Stimulated activated CD4-positive, alpha-beta T cell treated with anti-CD3 and anti-CD28 coated beads, Interleukin-4, amount 100 ng/mL, for 48 hours (primary cell): Measurements from ENCODE around the gene SMIM38.
A peak's percentile ranks its signal among the peaks of the same experiment; 100 is the strongest.

ENCODE experiments used
- DNase-seq, 2 donors: peaks; one replicate each; pipeline ENCODE4 v3.0.0-alpha.2; 2020; ENCODE audit warnings: low read depth in 2 of 2

SMIM38 gene

DNA sequence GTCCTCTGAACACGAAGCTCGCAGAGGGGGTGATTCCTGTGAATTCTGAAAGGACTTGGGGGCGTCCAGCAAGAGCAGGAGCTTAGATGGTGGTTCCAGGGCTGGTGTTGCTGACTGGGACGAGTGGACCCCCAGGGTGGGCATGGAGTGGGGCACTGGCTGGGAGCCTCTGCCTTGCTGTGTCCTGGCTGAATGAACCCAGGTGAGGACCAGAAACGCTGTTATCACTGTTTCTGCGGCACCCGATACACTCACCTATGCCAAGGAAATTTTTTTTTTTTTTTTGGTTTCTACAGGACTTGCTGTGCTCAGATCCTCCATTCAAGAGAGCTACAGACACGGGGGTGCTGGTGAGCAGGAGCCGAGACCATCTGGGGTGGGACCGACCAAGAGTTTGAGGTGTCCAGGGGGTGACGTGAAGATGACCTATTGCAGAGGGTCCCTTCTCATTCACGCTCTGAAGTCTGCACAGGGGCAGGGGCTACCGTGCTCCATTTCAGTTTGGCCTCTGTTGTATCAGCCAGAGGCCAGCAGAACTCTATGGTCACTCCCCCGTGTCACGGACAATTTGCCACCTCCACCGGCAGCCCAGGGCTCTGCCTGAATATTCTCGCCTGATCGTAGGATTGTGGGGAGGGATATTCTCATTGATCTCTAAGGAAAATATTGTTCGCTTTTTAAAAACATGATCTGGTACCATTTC, 3.6 kb downstream of the SMIM38 start:
- DNase-seq, result no peak

DNA sequence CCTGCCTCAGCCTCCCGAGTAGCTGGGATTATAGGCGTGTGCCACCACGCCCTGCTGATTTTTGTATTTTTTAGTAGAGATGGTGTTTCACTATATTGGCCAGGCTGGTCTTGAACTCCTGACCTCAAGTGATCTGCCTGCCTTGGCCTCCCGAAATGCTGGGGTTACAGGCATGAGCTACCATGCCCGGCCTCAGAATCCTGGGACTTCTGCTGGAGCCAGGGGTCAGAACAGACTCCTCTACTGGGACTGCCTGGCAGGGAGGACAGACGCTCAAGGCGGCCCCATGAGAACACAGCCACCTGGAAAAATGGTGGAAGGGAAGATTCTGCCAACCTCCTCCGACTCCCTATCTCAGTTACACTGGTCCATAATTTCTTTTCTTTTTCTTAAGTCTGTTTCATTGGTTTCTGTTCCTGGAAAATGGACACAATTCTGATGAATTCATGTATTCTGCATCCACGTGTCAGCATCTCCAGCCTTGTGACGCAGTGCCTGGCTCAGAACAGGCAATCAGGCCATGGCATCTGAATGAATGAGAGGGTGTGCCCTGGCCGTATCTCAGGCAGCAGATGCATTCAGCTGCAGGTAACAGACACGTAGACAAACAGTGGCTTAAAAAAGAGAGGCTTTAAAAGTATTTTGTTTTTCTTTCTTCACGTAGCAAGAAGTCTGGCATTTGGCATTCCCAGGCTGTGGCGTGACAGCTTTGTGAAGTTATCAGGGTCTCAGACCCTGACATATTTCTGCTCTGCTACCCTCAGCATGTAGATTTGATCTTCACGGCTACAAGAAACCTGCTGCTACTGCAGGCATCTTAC, 4.8 kb downstream of the SMIM38 start:
- no peak for DNase-seq

DNA sequence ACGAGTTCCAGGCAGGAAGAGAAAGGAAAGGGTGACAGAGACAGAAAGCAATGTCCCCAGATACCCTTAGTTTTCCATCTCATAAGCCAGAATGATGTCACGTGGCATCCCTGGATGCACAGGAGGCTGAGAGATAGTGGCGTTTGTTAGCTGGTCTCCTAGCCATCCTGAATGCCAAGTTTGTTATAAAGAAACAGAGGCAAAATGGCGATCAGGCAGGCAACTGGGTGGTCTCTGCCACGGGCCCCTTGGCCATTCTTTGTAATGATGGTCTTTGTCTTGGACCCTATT, 5.3 kb downstream of the SMIM38 start:
- DNase-seq, result no peak

DNA sequence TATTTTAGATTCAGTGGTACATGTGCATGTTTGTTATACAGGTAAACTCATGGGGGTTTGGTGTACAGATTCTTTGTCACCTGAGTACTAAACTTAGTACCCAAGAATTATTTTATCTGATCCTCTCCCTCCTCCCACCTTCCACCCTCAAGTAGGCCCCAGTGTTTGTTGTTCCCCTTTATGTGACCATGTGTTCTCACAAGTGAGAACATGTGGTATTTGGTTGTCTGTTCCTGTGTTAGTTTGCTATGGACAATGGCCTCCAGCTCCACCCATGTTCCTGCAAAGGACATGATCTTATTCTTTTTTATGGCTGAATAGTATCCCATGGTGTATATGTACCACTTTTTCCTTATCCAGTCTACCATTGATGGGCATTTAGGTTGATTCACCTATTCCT, 6.8 kb downstream of the SMIM38 start:
- no peak for DNase-seq

DNA sequence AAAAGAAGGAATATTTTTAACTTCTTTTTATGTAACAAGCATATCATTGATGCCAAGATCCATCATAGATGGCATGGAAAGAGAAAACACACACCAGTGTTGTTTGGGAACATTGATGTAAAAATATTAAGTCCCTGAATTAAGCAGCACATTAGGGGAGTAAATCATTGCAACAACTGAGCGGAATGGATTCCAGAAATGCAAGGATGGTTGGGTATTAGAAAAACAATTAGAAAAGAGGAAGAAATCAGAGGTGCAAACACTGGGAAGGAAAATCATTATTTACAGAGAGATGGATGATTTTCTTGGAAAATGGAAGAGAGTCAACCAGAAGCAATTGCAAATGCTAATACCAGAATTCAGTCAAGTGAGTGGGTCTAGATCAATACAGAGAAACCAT, 8.1 kb downstream of the SMIM38 start:
- DNase-seq, result no peak

DNA sequence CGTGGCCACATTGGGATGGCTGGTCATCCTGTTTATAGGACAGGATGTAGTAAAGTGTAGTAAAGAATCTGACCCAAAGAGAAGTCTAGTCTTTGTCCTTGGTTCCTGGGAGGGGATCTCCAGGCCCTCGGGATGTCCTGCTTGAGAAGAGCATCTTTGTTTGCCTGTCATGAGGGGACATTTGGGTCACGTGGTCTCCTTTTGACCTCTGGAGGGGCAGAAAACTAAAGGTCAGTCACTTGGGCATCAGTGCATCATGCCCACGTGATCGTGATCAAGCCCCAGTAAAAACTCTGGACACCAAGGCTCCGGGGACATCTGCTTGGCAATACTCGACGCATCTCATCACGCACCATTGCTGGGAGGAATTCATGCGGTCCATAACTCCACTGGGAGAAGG, 9.1 kb downstream of the SMIM38 start:
- DNase-seq, result no peak

DNA sequence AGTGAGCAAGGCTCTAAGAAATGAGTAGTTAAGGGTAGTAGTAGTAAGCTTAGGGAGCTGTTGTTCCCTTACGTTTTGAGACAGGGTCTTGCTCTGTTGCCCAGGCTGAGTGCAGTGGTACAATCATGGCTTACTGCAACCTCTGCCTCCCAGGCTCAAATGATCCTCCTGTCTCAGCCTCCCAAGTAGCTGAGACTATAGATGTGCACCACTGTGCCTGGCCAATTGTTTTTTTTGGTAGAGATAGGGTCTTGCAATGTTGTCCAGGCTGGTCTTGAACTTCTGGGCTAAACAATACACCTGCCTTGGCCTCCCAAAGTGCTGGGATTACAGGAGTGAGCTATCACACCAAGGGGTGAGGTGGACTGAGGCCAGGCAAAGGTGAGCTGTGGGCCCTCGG, 10.0 kb downstream of the SMIM38 start:
- DNase-seq, result no peak

DNA sequence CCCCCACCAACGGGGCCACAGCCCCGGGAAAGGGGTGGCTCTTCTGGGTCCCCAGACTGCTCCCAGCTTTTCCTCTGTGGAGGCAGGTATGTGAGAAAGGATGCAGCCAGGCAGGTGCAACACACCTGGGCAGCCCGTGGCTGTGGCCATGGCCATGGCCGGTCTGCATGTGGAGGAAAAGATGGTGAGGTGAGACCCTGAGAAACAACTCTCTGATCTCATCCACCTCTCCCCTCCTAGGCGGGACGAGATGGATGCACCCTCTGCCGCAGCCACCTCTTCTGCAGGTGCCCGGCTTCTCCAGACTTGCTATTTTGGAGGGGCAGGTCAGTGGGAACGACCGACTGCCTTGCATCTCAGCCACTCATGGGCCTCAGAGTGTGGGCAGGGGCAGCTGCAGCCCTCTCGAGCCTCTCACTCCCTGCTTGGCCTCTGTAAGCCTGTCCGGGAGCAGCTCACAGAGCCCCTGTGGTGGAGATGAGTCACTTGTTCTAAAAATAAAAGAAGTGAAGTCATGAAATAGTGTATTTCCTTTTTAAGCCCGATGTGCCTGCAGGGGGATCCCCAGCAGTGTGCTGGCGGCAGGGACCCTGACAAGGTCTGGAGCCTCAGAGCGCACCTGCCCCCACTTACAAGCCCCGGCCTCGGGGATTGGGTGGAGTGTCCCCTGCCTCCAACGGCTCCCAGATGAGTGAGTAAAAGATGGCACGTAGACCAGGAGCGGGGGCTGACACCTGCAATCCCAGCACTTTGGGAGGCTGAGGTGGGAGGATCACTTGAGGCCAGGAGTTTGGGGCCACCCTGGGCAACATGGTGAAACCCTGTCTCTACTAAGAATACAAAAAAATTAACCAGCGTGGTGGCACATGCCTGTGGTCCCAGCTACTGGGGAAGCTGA, 10.7 kb downstream of the SMIM38 start:
- DNase-seq, result peak; percentile 19 to 35

DNA sequence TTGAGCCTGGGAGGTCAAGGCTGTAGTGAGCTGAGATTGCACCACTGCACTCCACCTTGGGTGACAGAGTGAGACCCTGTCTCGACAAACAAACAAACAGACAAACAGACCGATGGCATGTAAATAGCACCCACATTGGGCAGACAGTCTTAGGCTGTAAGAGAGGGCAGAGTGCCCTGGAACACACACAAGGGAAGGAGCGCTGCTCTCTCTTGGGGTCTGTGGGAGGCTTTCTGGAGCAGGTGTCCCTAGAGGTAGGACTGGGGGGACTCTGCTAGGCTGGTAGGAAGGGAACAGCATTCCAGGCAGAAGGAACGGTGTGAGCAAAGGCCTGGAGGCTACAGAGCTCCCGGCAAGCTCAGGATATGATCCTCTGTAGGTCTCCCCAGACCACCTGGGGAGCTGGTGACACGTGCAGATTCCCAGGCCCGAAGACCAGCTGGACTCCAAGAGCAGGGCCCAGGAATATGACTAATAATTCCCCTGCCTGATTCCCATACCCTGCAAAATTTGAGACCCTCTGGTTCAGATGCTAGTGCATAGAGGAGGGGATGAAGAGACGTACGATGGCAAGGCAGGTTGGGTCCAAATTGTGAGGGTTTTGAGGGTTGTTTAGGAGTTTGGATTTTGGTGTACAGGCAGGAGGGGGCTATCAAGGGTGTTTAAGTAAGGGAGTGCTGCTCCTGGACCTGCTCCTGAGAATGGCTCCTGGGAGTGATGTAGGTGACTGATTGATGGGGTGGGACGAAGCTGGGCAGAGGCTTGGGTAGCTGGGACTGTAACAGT, 11.6 kb downstream of the SMIM38 start:
- DNase-seq, result no peak

DNA sequence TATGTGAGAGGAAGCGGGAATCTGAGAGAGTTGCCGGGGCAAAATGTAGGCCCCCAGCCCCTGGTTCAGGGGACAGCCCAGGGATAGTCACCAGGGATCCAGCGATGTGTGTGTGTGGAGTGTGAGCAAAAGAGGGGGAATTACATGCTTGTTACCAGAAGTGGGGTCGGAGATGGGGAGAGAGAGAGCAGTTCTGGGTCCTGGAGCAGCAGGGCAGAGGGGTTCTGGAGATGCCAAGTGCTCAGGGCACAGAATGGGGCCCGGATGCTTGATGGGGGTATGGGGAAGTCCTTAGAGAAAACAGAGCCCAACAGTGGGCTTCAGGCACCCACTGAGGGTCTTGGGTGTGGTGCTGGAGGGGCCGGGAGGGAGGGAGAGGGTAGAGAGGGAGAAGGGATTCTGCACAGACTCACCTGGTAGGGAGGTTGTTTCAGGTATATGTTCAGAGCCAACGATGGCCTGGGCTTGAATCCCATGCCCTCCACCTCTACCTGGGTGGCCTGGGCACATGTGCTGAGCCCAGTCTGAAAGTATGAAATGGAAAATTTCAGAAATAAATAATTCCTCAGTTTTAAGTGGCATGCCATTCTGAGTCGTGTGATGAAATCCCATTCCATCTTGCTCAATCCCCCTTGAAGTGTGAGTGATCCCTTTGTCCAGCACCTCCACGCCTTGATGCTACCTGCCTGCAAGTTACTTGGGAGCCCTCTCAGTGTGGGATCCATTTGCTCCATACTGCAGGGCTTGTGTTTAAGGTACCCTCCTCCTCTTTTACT, 12.4 kb downstream of the SMIM38 start:
- DNase-seq, result no peak

DNA sequence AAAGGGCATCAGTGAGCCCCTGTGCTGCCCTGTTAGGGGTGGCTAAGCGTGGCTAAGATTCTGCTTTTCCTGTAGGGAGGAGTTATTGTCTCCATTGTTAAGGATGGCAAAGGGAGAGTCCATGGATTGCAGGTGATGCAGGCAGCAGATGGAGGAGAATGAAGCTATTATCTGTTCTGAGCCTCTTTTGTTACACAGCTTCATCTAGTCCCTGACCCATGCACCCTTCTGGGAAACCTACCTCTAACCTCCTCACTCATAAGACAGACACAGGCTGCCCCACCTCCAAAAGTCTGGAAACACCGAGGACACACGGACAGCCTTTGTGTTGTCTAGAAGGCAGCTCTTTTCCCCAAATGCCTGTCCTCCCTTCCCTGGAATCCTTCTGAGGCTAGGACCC, 13.7 kb downstream of the SMIM38 start:
- no peak for DNase-seq

DNA sequence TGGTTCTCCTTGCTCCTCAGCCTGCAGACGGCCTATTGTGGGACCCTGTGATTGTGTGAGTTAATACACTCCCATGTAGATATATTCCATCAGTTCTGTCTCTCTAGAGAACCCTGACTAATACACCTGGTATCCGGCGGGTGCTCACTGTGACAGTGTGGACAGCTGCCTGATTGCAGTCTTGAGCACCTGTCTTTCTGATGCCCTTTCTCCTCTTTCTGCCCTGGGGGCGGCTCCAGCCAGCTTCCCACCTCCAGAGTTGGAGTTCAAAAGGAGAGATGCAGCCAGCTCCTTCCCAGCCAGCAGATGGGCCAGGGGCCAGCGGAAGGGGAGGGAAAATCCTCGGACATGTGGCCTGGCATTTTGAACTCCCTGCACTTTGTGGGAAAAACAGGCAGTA, 15.0 kb downstream of the SMIM38 start:
- no peak for DNase-seq

DNA sequence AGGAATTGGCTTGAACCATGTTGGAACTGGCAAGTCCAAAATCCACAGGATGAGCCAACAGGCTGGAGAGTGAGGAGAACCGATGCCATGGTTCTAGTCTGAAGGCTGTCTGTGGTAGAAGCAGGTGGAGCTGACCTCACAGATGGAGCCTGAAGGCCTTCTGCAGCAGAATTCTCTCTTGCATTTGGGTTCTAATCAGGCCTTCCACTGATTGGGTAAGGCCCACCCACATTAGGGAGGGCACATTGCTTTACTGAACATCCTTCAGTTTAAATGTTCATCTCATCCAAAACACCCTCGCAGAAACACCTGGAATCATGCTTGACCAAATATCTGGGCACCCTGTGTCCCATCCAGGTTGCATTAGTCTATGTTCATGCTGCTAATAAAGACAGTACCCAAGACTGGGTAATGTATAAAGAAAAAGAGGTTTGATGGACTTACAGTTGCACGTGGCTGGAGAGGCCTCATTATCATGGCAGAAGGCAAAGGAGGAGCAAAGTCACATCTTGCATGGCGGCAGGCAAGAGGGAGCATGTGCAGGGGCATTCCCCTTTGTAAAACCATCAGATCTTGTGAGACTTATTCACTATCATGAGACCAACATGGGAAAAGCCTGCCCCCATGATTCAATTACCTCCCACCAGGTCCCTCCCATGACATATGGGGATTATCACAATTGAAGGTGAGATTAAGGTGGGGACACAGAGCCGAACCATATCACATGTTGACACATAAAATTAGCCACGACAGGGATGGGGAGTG, 15.9 kb downstream of the SMIM38 start:
- no peak for DNase-seq

DNA sequence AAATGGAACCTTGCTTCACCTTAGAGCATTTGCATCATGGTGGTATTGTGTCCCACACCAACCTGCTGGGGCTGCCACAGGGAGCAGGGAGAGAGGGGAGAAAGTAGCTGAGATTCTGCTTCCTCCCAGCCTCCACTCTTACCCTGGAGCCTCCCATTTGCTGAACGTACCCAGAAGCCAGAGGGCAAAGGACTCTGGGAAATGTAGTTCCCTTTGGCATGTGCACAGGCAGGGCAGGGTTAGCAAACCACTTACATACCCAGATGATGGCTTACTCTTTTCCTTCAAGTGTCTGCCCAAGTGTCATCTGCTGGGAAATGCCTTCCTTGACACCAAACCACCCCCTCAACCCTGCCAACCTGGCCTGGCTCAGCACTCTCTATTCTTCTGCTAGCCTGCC, 16.9 kb downstream of the SMIM38 start:
- no peak for DNase-seq

DNA sequence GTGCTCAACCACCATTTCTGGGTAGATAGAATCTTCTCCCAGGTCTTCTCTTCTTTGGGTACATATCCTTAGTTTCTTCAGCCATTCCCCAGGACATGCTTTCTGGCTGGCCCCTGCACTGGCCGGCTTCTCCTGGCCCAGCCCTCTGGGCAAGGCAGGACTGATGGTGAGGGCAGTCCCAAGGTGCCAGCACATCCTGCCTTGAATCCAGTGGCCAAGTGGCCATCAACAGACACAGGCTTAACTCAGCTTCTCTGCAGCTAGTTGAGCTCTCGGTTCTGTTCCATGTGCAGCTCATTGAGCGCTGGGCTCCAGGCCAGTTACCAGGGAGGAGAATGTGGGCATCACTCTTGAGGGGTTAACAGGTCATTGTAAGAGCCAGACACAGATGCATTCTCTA, 17.6 kb downstream of the SMIM38 start:
- no peak for DNase-seq

DNA sequence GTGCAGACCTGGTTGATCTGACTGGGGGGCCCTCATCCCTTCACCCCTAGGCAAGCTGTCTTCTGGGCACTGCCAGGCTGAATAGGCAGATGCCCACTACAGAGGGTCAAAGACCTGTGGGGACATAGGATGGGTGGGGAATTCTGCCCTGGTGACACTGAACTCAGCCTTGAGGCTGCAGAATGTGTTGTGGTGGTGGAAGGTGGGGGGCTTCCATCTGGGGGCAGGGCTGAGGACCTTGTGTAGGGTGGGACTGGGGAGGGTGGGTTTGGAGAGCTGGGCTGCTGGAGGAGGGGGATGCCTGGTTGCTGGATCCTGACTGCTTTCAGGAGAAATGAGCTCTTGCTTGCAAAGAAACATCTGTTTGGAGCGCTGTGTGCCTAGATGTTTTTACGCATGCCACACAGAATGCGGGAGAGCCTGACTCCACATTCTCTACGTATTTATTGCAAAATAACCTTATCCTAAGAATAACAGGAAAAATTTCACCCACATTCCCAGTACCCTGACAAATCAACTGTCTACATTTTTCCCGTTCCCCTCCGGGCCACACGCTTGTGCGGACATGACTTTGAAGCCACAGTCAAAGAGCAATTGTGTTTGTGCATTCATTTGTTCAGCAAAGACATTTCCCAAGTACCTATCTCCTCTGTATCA, 18.3 kb downstream of the SMIM38 start:
- DNase-seq, result no peak

DNA sequence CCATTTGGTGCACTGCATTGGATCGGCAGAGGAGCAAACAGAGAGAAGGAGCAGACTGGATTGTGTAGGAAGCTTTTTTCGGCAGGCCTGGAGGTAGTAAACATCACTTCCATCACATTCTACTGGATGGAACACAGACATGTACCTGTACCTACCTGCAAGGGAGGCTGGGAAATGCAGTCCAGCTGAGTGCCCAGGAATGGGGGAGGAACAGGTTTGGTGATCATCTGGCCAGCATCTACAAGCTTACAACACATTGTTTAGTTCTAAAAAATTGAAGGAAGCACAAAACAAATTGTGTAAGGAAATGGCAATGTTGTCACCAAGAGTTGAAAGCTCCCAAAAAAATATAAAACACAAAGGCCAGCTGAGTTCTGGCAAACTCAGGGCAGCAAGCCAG, 19.1 kb downstream of the SMIM38 start:
- DNase-seq, result no peak

DNA sequence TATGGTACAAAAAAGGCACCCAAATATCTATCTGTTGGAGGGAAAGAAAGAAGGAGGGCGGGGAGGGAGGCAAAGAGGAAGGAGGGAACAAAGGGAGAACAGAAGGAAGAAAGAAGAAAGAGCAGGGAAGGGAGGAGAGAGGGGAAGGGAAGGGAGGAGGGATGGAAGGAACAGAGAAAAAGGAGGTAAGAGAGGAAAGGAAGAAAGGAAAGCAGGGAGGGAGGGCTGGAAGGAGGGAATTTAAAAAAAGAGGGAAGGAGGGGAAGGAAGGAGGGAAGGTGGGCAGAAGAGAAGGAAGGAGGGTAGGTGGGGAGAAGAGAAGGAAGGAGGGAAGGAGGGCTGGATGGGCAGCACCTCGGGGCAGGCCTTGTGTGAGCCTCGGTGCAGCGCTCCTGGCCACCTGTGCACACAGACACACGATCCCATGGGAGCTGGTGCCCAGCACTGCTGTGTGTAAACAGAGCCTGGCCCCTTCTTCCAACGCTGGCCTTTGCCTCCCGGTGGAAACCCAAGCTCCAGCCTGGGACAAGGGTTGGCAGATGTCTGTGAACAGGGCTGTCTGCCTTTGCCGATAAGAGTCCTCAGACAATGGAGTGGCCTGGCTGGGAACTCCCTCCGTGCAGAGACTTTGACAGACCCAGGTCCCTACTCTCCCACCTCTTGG, 23.2 kb downstream of the SMIM38 start:
- no peak for DNase-seq

DNA sequence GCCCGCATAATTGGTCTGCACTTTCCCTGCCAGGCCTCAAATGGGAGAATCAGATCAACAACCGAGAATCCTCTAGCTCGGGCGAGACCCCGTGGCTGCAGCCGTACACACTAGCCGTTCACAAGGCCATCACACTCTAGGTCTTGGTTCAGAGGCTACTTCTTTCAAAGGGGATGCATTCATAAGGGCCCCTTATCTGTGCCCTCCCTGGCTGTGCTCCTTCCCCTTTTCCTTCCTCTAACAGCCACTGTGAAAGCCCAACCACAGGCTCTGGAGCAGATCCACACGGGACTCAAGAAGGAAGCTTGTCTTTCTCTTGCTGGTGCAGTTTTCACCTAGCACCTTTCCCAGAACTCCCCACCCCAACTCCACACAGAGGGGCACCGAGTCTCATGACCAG, 24.5 kb downstream of the SMIM38 start:
- no peak for DNase-seq
